SK-N-SH (cell line): ENCODE data around the gene PRKN. TPM values are rescaled to one million over a fixed set of nuclear protein-coding genes. Genes with fewer than 3 reads are reported as not detected.

Experiments used
- CTCF ChIA-PET: fragments of 300-600, 350-600 bp; formaldehyde crosslinking; extraction: SDS; loops from one replicate; lab custom pipeline; 2021; lab: Yijun Ruan, JAX
- POLR2A ChIA-PET: fragments of 350-600 bp; sonication (Branson Sonifier 250); formaldehyde crosslinking; extraction: SDS; loops from one replicate; lab custom pipeline; 2020; ENCODE audit warnings: antibody characterized with exemption, inconsistent platforms; lab: Yijun Ruan, JAX
- DNase-seq: peaks from one replicate; pipeline ENCODE4 v3.0.0; 2012
- H2AFZ ChIP-seq: fragments of 200-600 bp; sonication (generic); 2 replicates; pipeline ENCODE4 v1.8.1; 2016; ENCODE audit warnings: antibody characterized with exemption, mild to moderate bottlenecking, low read depth
- H3F3A ChIP-seq: fragments of 200-600 bp; sonication (generic); replicated peaks from 2 replicates; pipeline ENCODE3; 2016; ENCODE audit warnings: antibody characterized with exemption, mild to moderate bottlenecking; ENCODE audit not compliant: insufficient read depth
- H3K27ac ChIP-seq, 2 experiments: fragments of 200-500 bp in 1 of 2; fragments of 200-600 bp in 1 of 2; sonication (Bioruptor generic) in 1 of 2; sonication (generic), shearing (Covaris generic) in 1 of 2; 2 replicates each; pipeline versions ENCODE4 v1.5.1 to v1.6.1; 2014 to 2016; ENCODE audit warnings: low read depth in 2 of 2, inconsistent platforms in 1 of 2, low read length in 1 of 2, mild to moderate bottlenecking in 1 of 2, mixed read lengths in 1 of 2
- H3K27me3 ChIP-seq: fragments of 200-600 bp; sonication (generic), shearing (Covaris generic); 2 replicates; pipeline ENCODE4 v1.6.1; 2016; ENCODE audit warnings: mixed run types; ENCODE audit not compliant: insufficient read depth
- H3K36me3 ChIP-seq, 2 experiments: fragments of 200-500 bp in 1 of 2; fragments of 200-600 bp in 1 of 2; sonication (Bioruptor generic) in 1 of 2; sonication (generic) in 1 of 2; replicated peaks in 1 of 2; 2 replicates each; pipeline versions ENCODE3 to v1.5.1; 2014 to 2016; ENCODE audit warnings: low read length in 1 of 2, mild to moderate bottlenecking in 1 of 2; ENCODE audit not compliant: insufficient read depth in 2 of 2, control insufficient read depth in 1 of 2
- H3K4me1 ChIP-seq, 2 experiments: fragments of 200-500 bp in 1 of 2; fragments of 200-600 bp in 1 of 2; sonication (Bioruptor generic) in 1 of 2; sonication (generic), shearing (Covaris generic) in 1 of 2; 2 replicates each; pipeline versions ENCODE4 v1.5.1 to v1.6.1; 2014 to 2016; ENCODE audit warnings: low read depth in 1 of 2, low read length in 1 of 2, mixed run types in 1 of 2; ENCODE audit not compliant: insufficient read depth in 2 of 2, control insufficient read depth in 1 of 2
- H3K4me2 ChIP-seq: fragments of 200-600 bp; sonication (generic), shearing (Covaris generic); 2 replicates; pipeline ENCODE4 v1.6.1; 2017; ENCODE audit warnings: mixed run types
- H3K4me3 ChIP-seq, 2 experiments: fragments of 200-500 bp in 1 of 2; fragments of 200-600 bp in 1 of 2; sonication (Bioruptor generic) in 1 of 2; sonication (generic), shearing (Covaris generic) in 1 of 2; 2 replicates each; pipeline versions ENCODE4 v1.5.1 to v1.8.1; 2014 to 2016; ENCODE audit warnings: low read depth in 2 of 2, inconsistent platforms in 1 of 2, low read length in 1 of 2, mild to moderate bottlenecking in 1 of 2, mixed read lengths in 1 of 2, moderate library complexity in 1 of 2
- H3K79me2 ChIP-seq: fragments of 200-600 bp; sonication (generic); 2 replicates; pipeline ENCODE4 v1.8.1; 2017; ENCODE audit warnings: mild to moderate bottlenecking; ENCODE audit not compliant: insufficient read depth
- H3K9ac ChIP-seq: fragments of 200-600 bp; sonication (generic); 2 replicates; pipeline ENCODE4 v1.6.1; 2017; ENCODE audit warnings: mixed run types
- H3K9me2 ChIP-seq: fragments of 200-600 bp; sonication (generic); 2 replicates; pipeline ENCODE4 v1.6.1; 2017; ENCODE audit warnings: mixed run types
- H3K9me3 ChIP-seq: fragments of 200-600 bp; sonication (generic); 2 replicates; pipeline ENCODE4 v1.6.1; 2017; ENCODE audit warnings: mixed run types, mild to moderate bottlenecking, moderate library complexity
- H4K20me1 ChIP-seq: fragments of 200-600 bp; sonication (generic); 2 replicates; pipeline ENCODE4 v1.6.1; 2017; ENCODE audit warnings: mild to moderate bottlenecking, mixed run types; ENCODE audit not compliant: insufficient read depth
- CTCF ChIP-seq: fragments of 200-600 bp; sonication (generic); IDR thresholded peaks from 2 replicates; pipeline ENCODE4 v1.6.1; 2017; ENCODE audit warnings: antibody characterized with exemption, mild to moderate bottlenecking, moderate library complexity
- FOXJ3 ChIP-seq: sonication (generic); formaldehyde crosslinking; IDR thresholded peaks from 2 replicates; pipeline ENCODE4 v1.5.1; 2020; ENCODE audit warnings: mild to moderate bottlenecking, missing genetic modification reagents
- IRF3 ChIP-seq: fragments of 150-350 bp; IDR thresholded peaks from 2 replicates; pipeline ENCODE4 v1.6.1; 2016; ENCODE audit warnings: mild to moderate bottlenecking, low read depth, low read length
- MEF2A ChIP-seq: IDR thresholded peaks from 2 replicates; pipeline ENCODE4 v1.4.0; 2012; ENCODE audit warnings: low read depth, borderline replicate concordance
- REST ChIP-seq: IDR thresholded peaks from 2 replicates; pipeline ENCODE4 v1.6.1; 2012; ENCODE audit warnings: mild to moderate bottlenecking, low read depth, low read length, moderate library complexity
- RXRA ChIP-seq: IDR thresholded peaks from 2 replicates; pipeline ENCODE4 v1.4.0; 2012; ENCODE audit warnings: low read depth, mild to moderate bottlenecking, borderline replicate concordance
- SIN3A ChIP-seq: IDR thresholded peaks from 2 replicates; pipeline ENCODE4 v1.6.1; 2012; ENCODE audit warnings: low read depth, mild to moderate bottlenecking, low read length, moderate library complexity, borderline replicate concordance
- TAF1 ChIP-seq: IDR thresholded peaks from 2 replicates; pipeline ENCODE4 v1.6.1; 2012; ENCODE audit warnings: low read depth, mild to moderate bottlenecking, low read length, moderate library complexity, borderline replicate concordance
- USF1 ChIP-seq: IDR thresholded peaks from 2 replicates; pipeline ENCODE4 v1.4.0; 2012; ENCODE audit warnings: low read depth, borderline replicate concordance
- USF2 ChIP-seq: fragments of 150-350 bp; IDR thresholded peaks from 2 replicates; pipeline ENCODE4 v1.6.1; 2017; ENCODE audit warnings: antibody characterized with exemption, low read length, low read depth, borderline replicate concordance
- YY1 ChIP-seq: IDR thresholded peaks from 2 replicates; pipeline ENCODE4 v1.4.0; 2012; ENCODE audit warnings: low read depth, mild to moderate bottlenecking
- ZBTB33 ChIP-seq: IDR thresholded peaks from 2 replicates; pipeline ENCODE4 v1.4.0; 2012; ENCODE audit warnings: low read depth, borderline replicate concordance
- WGBS: methylation state at CpG from one replicate; pipeline ENCODE4 v1.1.6; 2017; ENCODE audit warnings: low lambda C conversion rate; 5-methylcytosine and 5-hydroxymethylcytosine counted together
- polyA plus RNA-seq, 3 experiments: library from polyadenylated mRNA; depleted of rRNA; stranded (reverse); fragments of >200 nt; gene quantifications; 2 replicates each; pipeline ENCODE4 v1.2.3, GENCODE V29; 2012

Gene PRKN
- polyA plus RNA-seq, 1 of the 3 experiments (the other 2 are of a cell fraction) = 0.76 TPM

GRCh38 chr6:162217811-162218493 is 509.6 kb downstream of the PRKN start:
- Histone ChIP-seq H2AFZ (no peak overlapping the region), H3K4me3 (no peak overlapping the region), H4K20me1 (no peaks in the 10 kb centered on the region), H3K9me2 (no peaks in the 10 kb centered on the region), H3K27ac (no peak overlapping the region), H3K9me3 (no peaks in the 10 kb centered on the region), H3K9ac (no peak overlapping the region), H3F3A (no peaks in the 10 kb centered on the region), H3K27me3 (no peaks in the 10 kb centered on the region), H3K4me1 (no peaks in the 10 kb centered on the region; a peak in 1 of 4 replicates), H3K79me2 (no peaks in the 10 kb centered on the region), H3K4me2 (no peak overlapping the region), H3K36me3 (no peaks in the 10 kb centered on the region)
- ChIA-PET POLR2A (no interaction called here), CTCF (no interaction called here)
- no peak for TF ChIP-seq FOXJ3 (CRISPR knock-in tag)
- no peak for TF ChIP-seq MEF2A
- no peak for TF ChIP-seq ZBTB33
- no peak for TF ChIP-seq SIN3A
- no peak for TF ChIP-seq RXRA
- no peak for TF ChIP-seq CTCF
- no peak for TF ChIP-seq USF1
- no peak for TF ChIP-seq USF2
- TF ChIP-seq TAF1 = no peak
- no peak for TF ChIP-seq YY1
- no peak for TF ChIP-seq REST
- no peak for TF ChIP-seq IRF3
- DNase-seq = no peak
- WGBS = 37% methylated on average over 5 of the region's 11 CpGs
